ENCODE data around the gene ABCC8.

- TF ChIP-seq SP2 (tag by site-specific recombination; IDR thresholded peaks at IDR 0.05), result no peak
- no peak for TF ChIP-seq ZSCAN16 (tag by site-specific recombination; IDR thresholded peaks at IDR 0.05)
- no peak for TF ChIP-seq ELK4 (IDR thresholded peaks at IDR 0.05; ENCODE audit: borderline replicate concordance, low read depth, low read length)
- TF ChIP-seq ZFHX2 (tag by site-specific recombination; conservative IDR thresholded peaks at IDR 0.05), result no peak
- no peak for TF ChIP-seq REST (tag by site-specific recombination; IDR thresholded peaks at IDR 0.05)
- TF ChIP-seq ZNF529 (tag by site-specific recombination; IDR thresholded peaks at IDR 0.05; ENCODE audit: insufficient replicate concordance), result no peak
- no peak for TF ChIP-seq CTCF (tag by site-specific recombination; IDR thresholded peaks at IDR 0.05)
- no peak for TF ChIP-seq ZNF335 (tag by site-specific recombination; conservative IDR thresholded peaks at IDR 0.05)
- TF ChIP-seq ZNF692 (tag by site-specific recombination; IDR thresholded peaks at IDR 0.05), result no peak
- no peak for TF ChIP-seq ZNF561 (tag by site-specific recombination; IDR thresholded peaks at IDR 0.05; ENCODE audit: borderline replicate concordance)
These were observed 39.3 kb downstream of the ABCC8 start for GRCh38 chr11:17437366-17437765.
